Effector CD8-positive, alpha-beta T cell (primary cell): ENCODE data around the gene PRKAA1.
"Not testable (repeated sequence)": the region's sequence is repeated elsewhere in the genome, so short reads cannot be mapped to it uniquely, and the experiment has no call there.

Experiments
- DNase-seq: peaks from one replicate; lab custom pipeline; 2025; lab: John Stamatoyannopoulos, UW

The PRKAA1 gene

DNA sequence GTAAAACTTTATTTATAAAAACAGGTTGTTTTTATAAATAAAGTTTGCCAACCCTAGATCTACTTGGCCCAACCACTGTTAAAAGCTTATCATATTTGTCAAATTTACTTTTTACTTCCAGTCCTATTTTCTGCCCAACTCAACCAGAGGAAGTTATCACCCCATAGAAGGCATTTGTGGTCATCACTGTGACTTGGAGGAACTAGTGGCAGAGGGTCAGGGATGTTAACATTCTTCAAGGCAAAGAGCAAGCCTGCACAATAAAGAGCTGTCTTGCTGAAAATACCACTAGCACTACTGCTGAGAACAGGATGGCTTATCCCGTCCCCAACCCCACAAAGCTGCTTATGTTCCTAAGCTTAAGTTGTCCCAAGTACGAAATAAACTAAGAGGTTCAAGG lies 64.7 kb downstream of the PRKAA1 start:
- DNase-seq, result no peak

DNA sequence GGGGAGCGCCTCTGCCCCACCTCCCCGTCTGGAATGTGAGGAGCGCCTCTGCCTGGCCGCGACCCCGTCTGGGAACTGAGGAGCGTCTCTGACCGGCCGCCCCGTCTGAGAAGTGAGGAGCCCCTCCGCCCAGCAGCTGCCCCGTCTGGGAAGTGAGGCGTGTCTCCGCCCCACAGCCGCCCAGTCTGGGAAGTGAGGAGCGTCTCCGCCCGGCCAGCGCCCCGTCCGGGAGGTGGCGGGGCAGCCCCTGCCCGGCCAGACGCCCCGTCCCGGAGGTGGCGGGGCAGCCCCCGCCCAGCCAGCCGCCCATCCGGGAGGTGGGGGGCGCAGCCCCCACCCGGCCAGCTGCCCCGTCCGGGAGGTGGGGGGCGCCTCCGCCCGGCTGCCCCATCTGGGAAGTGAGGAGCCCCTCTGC lies 75.7 kb downstream of the PRKAA1 start:
- not testable (repeated sequence) for DNase-seq

DNA sequence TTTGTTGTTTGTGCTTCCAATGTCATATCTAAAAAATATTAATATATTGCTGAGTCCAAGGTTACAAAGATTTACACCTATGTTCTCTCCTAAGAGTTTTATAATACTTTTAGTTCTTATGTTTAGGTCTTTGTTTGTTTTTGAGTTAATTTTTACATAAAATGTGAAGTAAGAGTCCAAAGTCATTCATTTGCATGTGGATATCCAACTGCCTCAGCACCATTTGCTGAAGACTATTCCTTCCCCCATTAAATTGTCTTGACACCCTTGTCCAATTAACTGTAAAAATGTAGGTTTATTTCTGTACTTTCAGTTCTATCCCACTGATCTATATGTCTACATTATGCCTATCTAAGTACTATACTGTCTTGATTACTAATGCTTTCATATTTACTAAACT lies 78.1 kb downstream of the PRKAA1 start:
- DNase-seq, result no peak

DNA sequence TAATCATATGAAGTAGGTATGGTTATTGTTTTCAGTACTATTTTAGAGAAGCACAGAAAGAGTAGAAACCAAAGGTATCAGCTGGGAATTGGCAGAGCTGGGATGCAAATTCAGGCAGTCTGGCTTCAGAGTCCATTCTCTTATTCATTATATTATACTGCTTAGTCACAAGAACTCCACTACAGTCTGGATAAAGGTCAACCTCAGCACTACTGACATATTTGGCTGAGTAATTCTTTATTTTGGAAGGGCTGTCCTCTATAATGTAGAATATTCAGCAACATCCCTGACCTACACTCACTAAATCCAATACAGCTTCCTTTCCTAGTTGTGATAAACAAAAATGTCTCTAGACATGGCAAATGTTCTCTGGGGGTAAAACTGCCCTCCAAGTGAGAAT lies 80.9 kb downstream of the PRKAA1 start:
- no peak for DNase-seq

DNA sequence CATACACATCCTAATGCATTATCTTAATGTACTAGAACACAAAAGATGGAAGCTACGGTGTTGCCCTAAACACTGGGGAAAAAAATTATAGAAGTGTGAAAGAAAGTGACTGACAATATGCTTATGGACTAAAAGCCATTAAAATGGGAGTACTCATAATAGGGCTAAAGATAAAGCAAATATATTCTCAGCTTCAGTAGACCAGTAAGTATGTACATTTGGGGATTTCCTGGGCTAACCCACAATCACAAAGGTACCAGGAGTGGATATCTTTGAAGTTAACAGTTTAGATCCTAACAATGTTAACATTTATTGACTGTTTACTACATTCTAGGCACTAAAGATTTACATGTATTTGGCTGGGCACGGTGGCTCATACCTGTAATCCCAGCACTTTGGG lies 81.6 kb downstream of the PRKAA1 start:
- DNase-seq, result no peak

DNA sequence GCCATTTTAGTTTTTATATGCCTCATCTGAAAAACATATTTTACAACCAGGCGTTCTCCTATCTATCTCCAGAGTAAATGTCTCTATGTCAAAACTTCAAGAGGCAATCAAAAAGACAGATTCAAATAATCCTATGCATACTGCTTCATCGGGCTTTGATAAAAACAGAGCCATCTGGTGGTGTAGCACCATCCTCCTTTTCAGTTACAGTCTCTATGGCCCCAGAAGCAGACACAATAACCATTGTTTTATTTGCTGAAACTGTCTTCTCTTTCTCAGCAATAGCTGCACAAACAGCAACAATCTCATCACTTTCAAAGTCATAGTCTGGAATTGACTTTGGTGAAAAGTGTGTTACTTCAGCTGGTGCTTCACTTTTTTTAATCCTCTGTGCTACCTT lies 82.2 kb downstream of the PRKAA1 start:
- no peak for DNase-seq

DNA sequence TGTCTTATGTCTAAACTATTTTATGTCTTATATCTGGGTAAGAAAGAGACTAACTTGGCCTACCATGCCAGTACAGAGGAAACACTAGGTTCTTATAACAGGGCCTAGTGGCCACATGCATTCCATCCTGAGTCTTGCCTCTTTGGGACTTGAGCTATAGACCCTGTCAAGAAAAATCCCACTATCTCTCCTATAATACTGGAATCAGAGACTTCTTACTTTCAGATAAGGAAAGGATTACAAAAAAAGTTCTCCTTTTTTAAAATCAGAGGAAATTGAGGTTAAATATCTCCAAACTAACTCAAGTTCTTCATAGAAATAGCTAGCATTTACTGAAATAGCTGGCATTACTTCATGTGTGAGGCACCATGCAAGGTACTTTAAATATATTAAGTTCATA lies 84.2 kb downstream of the PRKAA1 start:
- DNase-seq, result no peak

DNA sequence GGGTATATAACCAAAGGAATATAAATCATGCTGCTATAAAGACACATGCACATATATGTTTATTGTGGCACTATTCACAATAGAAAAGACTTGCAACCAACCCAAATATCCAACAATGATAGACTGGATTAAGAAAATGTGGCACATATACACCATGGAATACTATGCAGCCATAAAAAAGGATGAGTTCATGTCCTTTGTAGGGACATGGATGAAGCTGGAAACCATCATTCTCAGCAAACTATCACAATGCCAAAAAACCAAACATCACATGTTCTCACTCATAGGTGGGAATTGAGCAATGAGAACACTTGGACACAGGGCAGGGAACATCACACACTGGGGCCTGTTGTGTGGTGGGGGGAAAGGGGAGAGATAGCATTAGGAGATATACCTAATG lies 87.6 kb downstream of the PRKAA1 start:
- DNase-seq, result not testable (repeated sequence)
